ENCODE results near the gene SPPL2A.

Gene SPPL2A

GRCh38 chr15:50686469-50687301 lies 78.8 kb downstream of the SPPL2A start, which contains the start of gene TRPM7:
TSS of gene TRPM7 (minus strand) at chr15:50686797. CDS start at chr15:50686533, 264 bp downstream.
- peak; percentile 93 for DNase-seq (ENCODE audit: low spot score)
- H3K4me3 ChIP-seq: peak within 1 kb of the TSS; percentile 94
- TF ChIP-seq CTCF (IDR thresholded peaks at IDR 0.05): no peak
- peak within 1 kb of the TSS; percentile 83 to 95 for H3K27ac ChIP-seq

- Histone ChIP-seq H3K27ac (peak overlapping the region; percentile 83 to 95), H3K4me3 (peak overlapping the region; percentile 94)
- no peak for TF ChIP-seq CTCF (IDR thresholded peaks at IDR 0.05)
- DNase-seq (ENCODE audit: low spot score): peak; percentile 81
Measured at GRCh38 chr15:50685976-50686468, 79.5 kb downstream of the SPPL2A start.

- TF ChIP-seq CTCF (IDR thresholded peaks at IDR 0.05): no peak
- Histone ChIP-seq H3K4me3 (peak overlapping the region; percentile 94), H3K27ac (peak overlapping the region; percentile 83 to 95)
- DNase-seq (ENCODE audit: low spot score): no peak
Measured at GRCh38 chr15:50685191-50685975, 80.1 kb downstream of the SPPL2A start.

GRCh38 chr15:50681467-50681866 lies 84.0 kb downstream of the SPPL2A start:
- TF ChIP-seq CTCF (IDR thresholded peaks at IDR 0.05): no peak
- Histone ChIP-seq H3K4me3 (no peak overlapping the region), H3K27ac (no peak overlapping the region)
- no peak for DNase-seq (ENCODE audit: low spot score)

- no peak for DNase-seq (ENCODE audit: low spot score)
- Histone ChIP-seq H3K27ac (no peak overlapping the region), H3K4me3 (no peak overlapping the region)
- TF ChIP-seq CTCF (IDR thresholded peaks at IDR 0.05): no peak
Measured at GRCh38 chr15:50676799-50677483, 88.6 kb downstream of the SPPL2A start.

GRCh38 chr15:50675535-50676144 lies 89.9 kb downstream of the SPPL2A start:
- H3K4me3 ChIP-seq: no peak overlapping the region
- no peak overlapping the region for H3K27ac ChIP-seq
- peak; percentile 80 for TF ChIP-seq CTCF (IDR thresholded peaks at IDR 0.05)
- no peak for DNase-seq (ENCODE audit: low spot score)

All from coronary artery (tissue), 2 donors.